Fibroblast of mammary gland (primary cell): Measurements from ENCODE around the gene RFX7.

Experiments
- DNase-seq: peaks from one replicate; pipeline ENCODE4 v3.0.0-alpha.2; 2010; ENCODE audit warnings: low read depth
- H3K4me3 ChIP-seq: 2 replicates; pipeline ENCODE4 v1.5.1; 2011; ENCODE audit warnings: low read depth, mild to moderate bottlenecking, low read length, moderate library complexity; ENCODE audit not compliant: control insufficient read depth
- CTCF ChIP-seq: conservative IDR thresholded peaks from 2 replicates; pipeline ENCODE4 v1.5.1; 2011; ENCODE audit warnings: low read depth, low read length, inconsistent platforms; ENCODE audit not compliant: control insufficient read depth, insufficient read depth

RFX7 gene

GRCh38 chr15:56082263-56082761, 161.4 kb downstream of the RFX7 start:
- H3K4me3 ChIP-seq: no peak overlapping the region
- no peak for TF ChIP-seq CTCF
- no peak for DNase-seq

- no peak overlapping the region for H3K4me3 ChIP-seq
- TF ChIP-seq CTCF: no peak
- DNase-seq: no peak
Observed at GRCh38 chr15:56077081-56077480, 166.6 kb downstream of the RFX7 start.

- TF ChIP-seq CTCF: no peak
- no peak overlapping the region for H3K4me3 ChIP-seq
- no peak for DNase-seq
Observed at GRCh38 chr15:56076640-56077039, 167.0 kb downstream of the RFX7 start.

DNA sequence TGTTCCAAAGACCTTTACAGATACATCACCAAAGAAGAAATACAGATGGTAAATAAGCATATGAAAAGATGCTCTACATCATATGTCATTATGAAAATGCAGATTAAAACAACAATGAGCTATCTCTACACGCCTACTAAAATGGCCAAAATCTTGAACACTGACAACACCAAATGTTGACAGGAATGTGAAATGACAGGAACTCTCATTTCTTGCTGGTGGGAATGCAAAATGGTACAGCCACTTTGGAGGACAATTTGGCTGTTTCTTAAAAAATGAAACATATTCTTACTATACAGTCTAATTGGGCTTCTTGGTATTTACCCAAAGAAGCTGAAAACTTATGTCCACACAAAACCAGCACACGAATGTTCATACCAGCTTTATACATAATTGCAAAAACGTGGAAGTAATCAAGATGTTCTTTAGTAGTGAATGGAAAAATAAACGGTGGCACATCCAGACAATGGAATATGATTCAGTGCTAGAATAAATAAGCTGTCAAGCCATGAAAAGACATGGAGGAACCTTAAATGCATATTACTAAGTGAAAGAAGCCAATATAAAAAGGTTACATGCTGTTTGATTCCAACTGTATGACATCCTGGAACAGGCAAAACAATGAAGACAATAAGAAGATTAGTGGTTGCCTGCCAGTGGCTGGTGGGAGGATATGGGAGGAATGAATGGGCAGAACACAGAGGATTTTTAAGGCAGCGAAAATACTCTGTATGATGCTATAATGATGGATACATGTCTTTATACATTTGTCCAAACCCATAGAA, 169.0 kb downstream of the RFX7 start:
- TF ChIP-seq CTCF: no peak
- no peak for DNase-seq
- H3K4me3 ChIP-seq: no peak overlapping the region

- TF ChIP-seq CTCF: no peak
- no peak overlapping the region for H3K4me3 ChIP-seq
- no peak for DNase-seq
Observed at GRCh38 chr15:56064152-56064551, 179.5 kb downstream of the RFX7 start.

DNA sequence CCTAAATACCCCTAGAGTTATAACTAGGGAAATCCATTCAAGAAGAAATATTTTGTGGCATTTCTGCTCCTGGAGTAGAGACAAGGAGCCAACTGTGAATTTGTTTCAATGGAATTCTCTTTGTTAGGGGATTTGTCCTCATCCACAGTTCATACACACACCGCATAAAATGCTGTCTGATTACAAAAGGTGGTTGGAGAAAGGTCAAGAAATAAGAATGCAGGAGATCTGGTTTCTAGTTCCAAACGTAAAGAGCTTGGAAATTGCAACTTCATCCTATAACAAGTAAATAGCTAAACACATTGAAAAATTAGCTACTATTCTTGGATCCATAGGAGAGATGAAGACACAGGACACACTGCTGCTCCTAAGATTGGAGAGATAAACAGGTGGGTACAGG, 184.0 kb downstream of the RFX7 start:
- TF ChIP-seq CTCF: no peak
- DNase-seq: no peak

DNA sequence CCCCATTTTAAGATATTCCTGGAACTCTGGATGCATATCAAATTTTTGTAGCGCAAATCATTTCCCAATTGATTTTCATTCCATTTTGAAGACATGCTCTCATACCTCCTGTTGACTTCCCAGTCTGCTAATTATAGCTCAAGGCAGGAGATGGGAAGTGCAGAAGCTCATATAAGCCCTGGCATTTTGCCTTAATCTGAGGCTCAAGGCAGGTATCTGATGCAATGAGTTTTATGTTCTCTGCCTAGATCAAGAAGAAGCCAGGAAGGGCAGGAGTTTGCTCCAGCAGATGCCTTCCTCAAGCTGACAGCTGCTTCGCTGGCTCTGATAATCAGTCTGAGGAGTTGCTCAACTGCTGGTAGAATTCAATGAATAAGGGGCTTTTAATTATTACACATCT, 184.7 kb downstream of the RFX7 start:
- no peak for TF ChIP-seq CTCF
- no peak for DNase-seq

More for the DNA sequence above, 184.0 kb downstream of the RFX7 start:
- no peak overlapping the region for H3K4me3 ChIP-seq

More for the DNA sequence above, 184.7 kb downstream of the RFX7 start:
- H3K4me3 ChIP-seq: no peak overlapping the region
